GM10248 (cell line): ENCODE results near the gene ARID3C.

Source experiments
- CTCF ChIA-PET: fragments of 300-600 bp; sonication (Branson Sonifier 250); formaldehyde crosslinking; extraction: SDS; loops from one replicate; lab custom pipeline; 2021; ENCODE audit warnings: antibody characterized with exemption; lab: Yijun Ruan, JAX
- POLR2A ChIA-PET: fragments of 350-650 bp; sonication (Branson Sonifier 250); formaldehyde crosslinking; extraction: SDS; loops from one replicate; lab custom pipeline; 2020; ENCODE audit warnings: antibody characterized with exemption; lab: Yijun Ruan, JAX
- DNase-seq: peaks from one replicate; pipeline ENCODE4 v3.0.0; 2012; ENCODE audit errors: extremely low spot score
- CTCF ChIP-seq: IDR thresholded peaks from 2 replicates; pipeline ENCODE4 v1.5.1; 2012; ENCODE audit warnings: mild to moderate bottlenecking, low read depth; ENCODE audit errors: extremely low read depth, missing control alignments, control extremely low read depth

Gene ARID3C

DNA sequence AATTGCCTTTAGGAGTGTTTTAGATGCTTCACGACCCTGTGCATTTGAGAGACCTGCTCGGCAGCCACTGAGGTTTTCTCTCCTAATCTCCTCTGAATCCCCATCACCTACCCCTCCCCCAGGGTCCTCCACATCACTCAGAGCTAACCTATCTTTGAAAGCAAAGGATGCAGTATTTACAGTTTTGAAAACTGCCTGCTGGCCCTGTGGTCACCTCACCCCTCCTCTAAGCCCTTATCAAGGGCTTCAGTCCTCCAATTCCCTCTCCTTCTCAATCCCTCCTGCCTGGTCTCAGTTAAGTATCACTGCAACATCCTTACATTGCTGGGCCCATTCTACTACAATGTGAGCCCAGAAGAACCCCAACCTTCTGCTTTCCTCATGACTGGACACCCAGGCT lies 21.5 kb downstream of the ARID3C start:
- no peak for DNase-seq
- ChIA-PET POLR2A (no interaction called here), CTCF (interaction anchor here (1.1 to 17.0 kb wide), 4 partner anchors 10 to 59 kb away, joined by 4 to 328 read pairs (median 26); partner anchors contain the start of genes ARID3C and SIGMAR1)

DNA sequence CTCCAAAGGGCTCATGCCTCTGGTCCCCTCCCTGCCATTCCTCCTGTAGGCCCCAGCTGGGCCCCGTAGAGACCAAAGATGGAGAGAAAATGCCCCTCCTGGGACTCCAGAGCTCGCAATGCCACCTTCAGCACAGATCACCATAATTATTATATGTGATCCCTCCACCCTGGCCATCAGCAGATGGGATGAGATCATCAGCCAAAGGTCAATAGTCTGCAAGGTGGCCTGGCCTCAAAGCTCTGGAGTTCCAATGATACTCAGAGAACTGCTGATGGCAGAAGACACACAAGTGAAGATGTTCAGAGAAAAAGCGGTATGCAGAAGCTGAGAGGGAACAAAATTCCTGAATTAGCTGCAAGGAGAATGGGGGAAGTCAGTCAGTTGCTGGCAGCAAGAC lies 22.0 kb downstream of the ARID3C start:
- ChIA-PET POLR2A (no interaction called here), CTCF (interaction anchor here (1.1 to 17.0 kb wide), 4 partner anchors 10 to 59 kb away, joined by 4 to 328 read pairs (median 26); partner anchors contain the start of genes ARID3C and SIGMAR1)
- TF ChIP-seq CTCF: no peak
- no peak for DNase-seq

More for the DNA sequence above, 21.5 kb downstream of the ARID3C start:
- TF ChIP-seq CTCF: no peak

DNA sequence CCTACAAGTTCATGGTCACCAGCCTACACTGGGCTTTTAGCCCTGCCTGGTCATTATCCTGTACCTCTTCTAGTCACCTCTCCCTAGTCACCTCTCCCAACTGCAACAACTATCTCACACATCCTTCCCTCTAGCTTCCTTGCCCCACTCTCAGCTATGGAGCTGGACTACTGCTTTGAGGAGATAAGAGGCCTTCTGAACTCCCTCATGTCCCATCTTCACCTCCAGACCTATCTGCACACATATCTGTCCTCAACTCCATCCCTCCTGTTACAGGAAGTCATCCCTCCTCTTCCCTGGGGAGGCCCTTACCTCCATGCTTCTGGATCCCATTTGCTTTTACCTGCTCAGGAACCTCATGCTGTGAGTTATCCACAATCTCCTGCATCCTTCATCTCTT lies 22.7 kb downstream of the ARID3C start:
- ChIA-PET CTCF (interaction anchor here (1.1 to 17.0 kb wide), 9 partner anchors 9 to 202 kb away, joined by 3 to 328 read pairs (median 4); partner anchors contain the start of genes ARID3C, DCTN3, GALT and SIGMAR1), POLR2A (no interaction called here)
- TF ChIP-seq CTCF: no peak
- no peak for DNase-seq

- TF ChIP-seq CTCF: peak; percentile 91
- ChIA-PET CTCF (interaction anchor here (0.6 to 17.0 kb wide), 40 partner anchors 9 to 980 kb away, joined by 3 to 328 read pairs (median 5); partner anchors contain the start of genes ARID3C, DCTN3, GALT and RPP25L), POLR2A (no interaction called here)
- DNase-seq: peak; percentile 83
These were observed 25.1 kb downstream of the ARID3C start for GRCh38 chr9:34603610-34604231.

GRCh38 chr9:34601937-34602573 lies 26.8 kb downstream of the ARID3C start:
- ChIA-PET CTCF (interaction anchor here (0.8 to 17.0 kb wide), 17 partner anchors 9 to 221 kb away, joined by 3 to 328 read pairs (median 10); partner anchors contain the start of genes ARID3C, DCTN3, GALT and RPP25L), POLR2A (no interaction called here)
- no peak for TF ChIP-seq CTCF
- no peak for DNase-seq

DNA sequence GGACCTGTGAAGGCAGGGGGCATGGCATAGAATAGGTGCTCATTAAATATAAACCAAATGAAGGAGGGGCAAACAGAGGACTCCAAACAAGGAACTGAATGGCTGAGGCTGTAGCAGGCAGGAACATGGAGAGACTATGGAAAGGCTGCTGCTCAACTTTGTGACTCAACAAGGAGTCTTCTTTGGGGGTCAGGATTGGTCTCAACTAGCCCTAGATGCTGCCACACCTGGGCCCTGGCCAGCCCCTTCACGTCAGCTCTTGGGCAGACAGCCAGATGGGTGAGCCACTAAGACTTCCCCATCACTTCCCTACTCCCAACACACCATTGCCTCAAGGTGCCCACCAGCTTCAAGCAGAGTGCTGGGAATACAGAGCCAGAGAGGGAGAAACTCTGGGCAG lies 28.0 kb downstream of the ARID3C start:
- ChIA-PET CTCF (interaction anchor here (0.9 to 3.3 kb wide), 5 partner anchors 10 to 197 kb away, joined by 3 to 16 read pairs (median 9); no protein-coding TSS in a partner anchor), POLR2A (no interaction called here)
- no peak for TF ChIP-seq CTCF
- DNase-seq: no peak
